HL-60/S4 (cell line): ENCODE results near the gene MVB12B.
"Not testable (repeated sequence)": the region's sequence is repeated elsewhere in the genome, so short reads cannot be mapped to it uniquely, and the experiment has no call there.

Experiments used
- in situ Hi-C: fragments of 300-500 bp; cut with MboI; formaldehyde crosslinking; loops from 2 replicates; pipeline ENCODE4 v1.14.3; 2022; ENCODE audit warnings: low sequenced_read_pairs

Gene MVB12B

GRCh38 chr9:126526218-126527108, 199.8 kb downstream of the MVB12B start:
- in situ Hi-C loops, result no loop called here

- in situ Hi-C loops, result no loop called here
Observed at GRCh38 chr9:126527109-126527825, 200.6 kb downstream of the MVB12B start.

GRCh38 chr9:126528111-126528510, 201.5 kb downstream of the MVB12B start:
- in situ Hi-C loops, result no loop called here

GRCh38 chr9:126528915-126529314, 202.3 kb downstream of the MVB12B start:
- in situ Hi-C loops, result no loop called here

- in situ Hi-C loops, result no loop called here
Observed at GRCh38 chr9:126531035-126531571, 204.5 kb downstream of the MVB12B start.

GRCh38 chr9:126531591-126531990, 205.0 kb downstream of the MVB12B start:
- in situ Hi-C loops, result no loop called here

- in situ Hi-C loops, result no loop called here
Observed at GRCh38 chr9:126532019-126532462, 205.4 kb downstream of the MVB12B start.

GRCh38 chr9:126532489-126532888, 205.9 kb downstream of the MVB12B start:
- in situ Hi-C loops, result no loop called here

- in situ Hi-C loops, result no loop called here
Observed at GRCh38 chr9:126532951-126533925, 206.6 kb downstream of the MVB12B start.

GRCh38 chr9:126533926-126534310, 207.3 kb downstream of the MVB12B start:
- in situ Hi-C loops, result no loop called here

GRCh38 chr9:126534431-126535186, 208.0 kb downstream of the MVB12B start:
- in situ Hi-C loops, result no loop called here

GRCh38 chr9:126536131-126536530, 209.5 kb downstream of the MVB12B start:
- in situ Hi-C loops, result no loop called here

GRCh38 chr9:126536841-126537465, 210.3 kb downstream of the MVB12B start:
- in situ Hi-C loops, result no loop called here

- in situ Hi-C loops, result no loop called here
Observed at GRCh38 chr9:126538550-126538949, 211.9 kb downstream of the MVB12B start.

GRCh38 chr9:126540398-126540797, 213.8 kb downstream of the MVB12B start:
- in situ Hi-C loops, result not testable (repeated sequence)

GRCh38 chr9:126543490-126543889, 216.9 kb downstream of the MVB12B start:
- in situ Hi-C loops, result no loop called here

- in situ Hi-C loops, result no loop called here
Observed at GRCh38 chr9:126545106-126545505, 218.5 kb downstream of the MVB12B start.

GRCh38 chr9:126546036-126546435, 219.4 kb downstream of the MVB12B start:
- in situ Hi-C loops, result no loop called here

- in situ Hi-C loops, result no loop called here
Observed at GRCh38 chr9:126548312-126548711, 221.7 kb downstream of the MVB12B start.
